Smooth muscle cell (in vitro differentiated cells): ENCODE data around the gene ARHGAP24. TPM values are rescaled to one million over a fixed set of nuclear protein-coding genes. Genes with fewer than 3 reads are reported as not detected.

Experiments used
- DNase-seq: peaks from one replicate; lab custom pipeline; 2025; ENCODE audit not compliant: unreplicated experiment; lab: John Stamatoyannopoulos, UW
- H2AFZ ChIP-seq: fragments of 200-600 bp; sonication (generic); 2 replicates; pipeline ENCODE4 v1.6.0; 2016; ENCODE audit warnings: antibody characterized with exemption, low read depth, mild to moderate bottlenecking
- H3F3A ChIP-seq: fragments of 200-600 bp; sonication (generic); 2 replicates; pipeline ENCODE4 v1.6.0; 2017; ENCODE audit warnings: antibody characterized with exemption, low read depth
- H3K27ac ChIP-seq: fragments of 200-600 bp; sonication (generic); 2 replicates; pipeline ENCODE4 v1.5.1; 2016; ENCODE audit warnings: low read depth, mild to moderate bottlenecking
- H3K27me3 ChIP-seq: fragments of 200-600 bp; sonication (generic); 2 replicates; pipeline ENCODE4 v1.6.1; 2016; ENCODE audit warnings: low read depth, mild to moderate bottlenecking
- H3K36me3 ChIP-seq: fragments of 200-600 bp; sonication (generic); 2 replicates; pipeline ENCODE4 v1.5.1; 2016; ENCODE audit warnings: low read depth
- H3K4me1 ChIP-seq: fragments of 200-600 bp; sonication (generic); 2 replicates; pipeline ENCODE4 v1.5.1; 2016; ENCODE audit warnings: low read depth
- H3K4me2 ChIP-seq: fragments of 200-600 bp; sonication (generic); 2 replicates; pipeline ENCODE4 v1.6.0; 2016; ENCODE audit warnings: mild to moderate bottlenecking
- H3K4me3 ChIP-seq: fragments of 200-600 bp; sonication (generic); 2 replicates; pipeline ENCODE4 v1.5.1; 2016; ENCODE audit warnings: mild to moderate bottlenecking
- H3K79me2 ChIP-seq: fragments of 200-600 bp; sonication (generic); 2 replicates; pipeline ENCODE4 v1.6.0; 2016; ENCODE audit warnings: low read depth, mild to moderate bottlenecking
- H3K9ac ChIP-seq: fragments of 200-600 bp; sonication (generic); 2 replicates; pipeline ENCODE4 v1.6.0; 2016; ENCODE audit warnings: low read depth
- H3K9me3 ChIP-seq: fragments of 200-600 bp; sonication (generic); replicated peaks from 2 replicates; pipeline ENCODE4 v1.5.1; 2016; ENCODE audit warnings: low read depth
- H4K20me1 ChIP-seq: fragments of 200-600 bp; sonication (generic); 2 replicates; pipeline ENCODE4 v1.6.0; 2016; ENCODE audit warnings: low read depth
- CTCF ChIP-seq: fragments of 200-600 bp; sonication (generic); IDR thresholded peaks from 2 replicates; pipeline ENCODE4 v1.5.1; 2017; ENCODE audit warnings: borderline replicate concordance, mild to moderate bottlenecking, antibody characterized with exemption; ENCODE audit not compliant: insufficient read depth, poor library complexity, severe bottlenecking
- WGBS: methylation state at CpG from one replicate; pipeline ENCODE4 v1.1.7; 2016; ENCODE audit warnings: low lambda C conversion rate; 5-methylcytosine and 5-hydroxymethylcytosine counted together
- polyA plus RNA-seq: library from polyadenylated mRNA; unstranded; fragments of >200 nt; fragmentation: Nextera tagmentation; extraction: Ambion mirVana; gene quantifications from 2 replicates; pipeline ENCODE4 v1.2.1, GENCODE V29; 2016
- total RNA-seq: library from RNA; depleted of rRNA; stranded (reverse); fragments of >200 nt; gene quantifications from 2 replicates; pipeline ENCODE4 v1.2.3, GENCODE V29; 2014

The ARHGAP24 gene
- total and polyA plus RNA-seq, 2 experiments from 2014 or later = 4.9 to 18.2 TPM

GRCh38 chr4:85673540-85673939 is 198.6 kb downstream of the ARHGAP24 start:
- Histone ChIP-seq H2AFZ (no peak overlapping the region), H4K20me1 (no peaks in the 10 kb centered on the region), H3K36me3 (no peaks in the 10 kb centered on the region), H3K27ac (no peak overlapping the region), H3K4me1 (no peaks in the 10 kb centered on the region), H3F3A (no peaks in the 10 kb centered on the region), H3K9me3 (no peaks in the 10 kb centered on the region), H3K79me2 (no peaks in the 10 kb centered on the region), H3K27me3 (no peaks in the 10 kb centered on the region), H3K4me2 (no peak overlapping the region), H3K4me3 (no peak overlapping the region), H3K9ac (no peak overlapping the region)
- no peak for DNase-seq
- TF ChIP-seq CTCF = no peak
- WGBS = 98% methylated on average over 2 of the region's 2 CpGs

- no peak for DNase-seq
- TF ChIP-seq CTCF = no peak
- Histone ChIP-seq H3K27me3 (no peaks in the 10 kb centered on the region), H2AFZ (no peak overlapping the region), H3K27ac (no peak overlapping the region), H3K79me2 (no peaks in the 10 kb centered on the region), H4K20me1 (no peaks in the 10 kb centered on the region), H3K4me2 (no peak overlapping the region), H3K9ac (no peak overlapping the region), H3K4me1 (no peaks in the 10 kb centered on the region), H3K9me3 (no peaks in the 10 kb centered on the region), H3K4me3 (no peak overlapping the region), H3F3A (no peaks in the 10 kb centered on the region), H3K36me3 (no peaks in the 10 kb centered on the region)
- WGBS = 95% methylated on average over 7 of the region's 7 CpGs
Observed at GRCh38 chr4:85675076-85676049, 200.4 kb downstream of the ARHGAP24 start.

GRCh38 chr4:85676050-85676425 is 201.1 kb downstream of the ARHGAP24 start:
- Histone ChIP-seq H3K79me2 (no peaks in the 10 kb centered on the region), H3K36me3 (no peaks in the 10 kb centered on the region), H3K4me1 (no peaks in the 10 kb centered on the region), H3K27ac (no peak overlapping the region), H3K9me3 (no peaks in the 10 kb centered on the region), H3K9ac (no peak overlapping the region), H3K4me3 (no peak overlapping the region), H4K20me1 (no peaks in the 10 kb centered on the region), H2AFZ (no peak overlapping the region), H3F3A (no peaks in the 10 kb centered on the region), H3K27me3 (no peaks in the 10 kb centered on the region), H3K4me2 (no peak overlapping the region)
- DNase-seq = no peak
- TF ChIP-seq CTCF = no peak
- WGBS = 93% methylated on average over 1 of the region's 1 CpG
